ENCODE measurements around the gene PRSS12. TPM values are rescaled to one million over a fixed set of nuclear protein-coding genes. Genes with fewer than 3 reads are reported as not detected.

Gene PRSS12
- total and polyA plus RNA-seq, 2 experiments from 2014 or later, result 5.5 to 12.9 TPM

- no peaks in the 10 kb centered on the region for H3K79me2 ChIP-seq (replicated peaks; ENCODE audit: insufficient read depth)
- Mint-ChIP-seq H3K4me3 (no peak overlapping the region), H3K36me3 (ENCODE audit: low read depth) (no peaks in the 10 kb centered on the region), H3K9me3 (no peaks in the 10 kb centered on the region), H3K4me1 (peaks cover 8% of the 10 kb centered on the region; the same call in 2 of the 3 replicates), H3K27me3 (ENCODE audit: insufficient read depth, low read depth, poor library complexity) (peaks cover 2% of the 10 kb centered on the region), H3K27ac (no peak overlapping the region)
- peaks cover 9% of the 10 kb centered on the region for H3K4me1 ChIP-seq (ENCODE audit: insufficient read depth)
- no peak for TF ChIP-seq EZH2 (IDR thresholded peaks at IDR 0.05; ENCODE audit: low read depth, unreplicated experiment)
- TF ChIP-seq STAT1 (IDR thresholded peaks at IDR 0.05; ENCODE audit: unreplicated experiment), result no peak
- TF ChIP-seq NANOG (IDR thresholded peaks at IDR 0.05; ENCODE audit: borderline replicate concordance), result no peak
- no peak for TF ChIP-seq CTCF (conservative IDR thresholded peaks at IDR 0.05; ENCODE audit: low read depth in 2 of 2)
- TF ChIP-seq CREB1 (CRISPR knock-in tag; IDR thresholded peaks at IDR 0.05; ENCODE audit: low read depth), result no peak
- no peak for TF ChIP-seq EZH2phosphoT487 (IDR thresholded peaks at IDR 0.05; ENCODE audit: unreplicated experiment)
- no peak for TF ChIP-seq REST (IDR thresholded peaks at IDR 0.05; ENCODE audit: unreplicated experiment)
- TF ChIP-seq POLR2AphosphoS5 (IDR thresholded peaks at IDR 0.05; ENCODE audit: low read depth), result no peak
- no peak for TF ChIP-seq ZNF331 (CRISPR knock-in tag; IDR thresholded peaks at IDR 0.05; ENCODE audit: low read depth)
- no peak for TF ChIP-seq ZNF462 (CRISPR knock-in tag; IDR thresholded peaks at IDR 0.05)
- no peak for TF ChIP-seq JUNB (IDR thresholded peaks at IDR 0.05; ENCODE audit: unreplicated experiment)
- no peak for TF ChIP-seq ETS1 (IDR thresholded peaks at IDR 0.05)
- TF ChIP-seq ZNF114 (CRISPR knock-in tag; IDR thresholded peaks at IDR 0.05), result no peak
- no peak for DNase-seq (ENCODE audit: low spot score)
- H2AFZ ChIP-seq, result no peak overlapping the region
- no peaks in the 10 kb centered on the region for H3K27me3 ChIP-seq (ENCODE audit: insufficient read depth)
- no peak overlapping the region; the same call in 1 of the 2 replicates for H3K27ac ChIP-seq (ENCODE audit: low read depth)
- no peak overlapping the region for H3K4me3 ChIP-seq
- ATAC-seq, result no peak
- 0 out of 2 replicates have a peak, but pooled peaks cover 7% of the 10 kb centered on the region for H3K9me2 ChIP-seq (ENCODE audit: insufficient read depth)
- H3F3A ChIP-seq (replicated peaks; ENCODE audit: low read depth), result no peaks in the 10 kb centered on the region
- no peak overlapping the region for H3K4me2 ChIP-seq
- H3K36me3 ChIP-seq (ENCODE audit: insufficient read depth), result no peaks in the 10 kb centered on the region
- no peaks in the 10 kb centered on the region for H4K20me1 ChIP-seq (replicated peaks; ENCODE audit: insufficient read depth)
Observed at GRCh38 chr4:118367872-118368271, 15.1 kb upstream of the PRSS12 start.

All from GM23338 (cell line).